WTC11 (cell line): ENCODE measurements around the gene PDE12.

Source experiments
- CREB1 ChIP-seq: sonication (generic); formaldehyde crosslinking; IDR thresholded peaks from 2 replicates; pipeline ENCODE4 v1.8.0; 2023; ENCODE audit warnings: mild to moderate bottlenecking, missing genetic modification reagents
- CREM ChIP-seq: sonication (generic); formaldehyde crosslinking; IDR thresholded peaks from 2 replicates; pipeline ENCODE4 v1.8.1; 2022; ENCODE audit warnings: mild to moderate bottlenecking, missing genetic modification reagents, moderate library complexity
- CTCF ChIP-seq: fragments of 200-600 bp; IDR thresholded peaks from 2 replicates; pipeline ENCODE4 v1.8.0; 2022; ENCODE audit warnings: antibody characterized with exemption
- ESRRA ChIP-seq: sonication (generic); formaldehyde crosslinking; IDR thresholded peaks from 2 replicates; pipeline ENCODE4 v1.8.1; 2022; ENCODE audit warnings: mild to moderate bottlenecking, missing genetic modification reagents, borderline replicate concordance
- FOXP1 ChIP-seq: sonication (generic); formaldehyde crosslinking; IDR thresholded peaks from 2 replicates; pipeline ENCODE4 v1.8.0; 2022; ENCODE audit warnings: missing genetic modification reagents, mild to moderate bottlenecking, moderate library complexity, borderline replicate concordance
- GABPB1 ChIP-seq: sonication (generic); formaldehyde crosslinking; IDR thresholded peaks from 2 replicates; pipeline ENCODE4 v1.8.1; 2023; ENCODE audit warnings: mild to moderate bottlenecking, missing genetic modification reagents
- HMGA2 ChIP-seq: fragments of 250-450 bp; sonication (Bioruptor Pico); IDR thresholded peaks from 2 replicates; pipeline ENCODE4 v1.4.0; 2021; ENCODE audit warnings: mild to moderate bottlenecking, moderate library complexity
- SMAD3 ChIP-seq: sonication (generic); formaldehyde crosslinking; IDR thresholded peaks from 2 replicates; pipeline ENCODE4 v1.8.0; 2022; ENCODE audit warnings: missing genetic modification reagents, mild to moderate bottlenecking, borderline replicate concordance
- SP1 ChIP-seq: sonication (generic); formaldehyde crosslinking; conservative IDR thresholded peaks from 2 replicates; pipeline ENCODE4 v1.8.1; 2022; ENCODE audit warnings: missing genetic modification reagents
- TEAD4 ChIP-seq: sonication (generic); formaldehyde crosslinking; IDR thresholded peaks from 2 replicates; pipeline ENCODE4 v1.8.0; 2022; ENCODE audit warnings: mild to moderate bottlenecking, missing genetic modification reagents
- ZBTB21 ChIP-seq: sonication (generic); formaldehyde crosslinking; IDR thresholded peaks from 2 replicates; pipeline ENCODE4 v1.8.1; 2023; ENCODE audit warnings: mild to moderate bottlenecking, missing genetic modification reagents, borderline replicate concordance
- ZNF121 ChIP-seq: sonication (generic); formaldehyde crosslinking; IDR thresholded peaks from 2 replicates; pipeline ENCODE4 v1.8.0; 2023; ENCODE audit warnings: missing genetic modification reagents
- ZSCAN18 ChIP-seq: fragments of 250-450 bp; sonication (Bioruptor Pico); IDR thresholded peaks from 2 replicates; pipeline ENCODE4 v2.1.2; 2022; ENCODE audit warnings: mild to moderate bottlenecking, moderate library complexity

- no peak for TF ChIP-seq CTCF
- no peak for TF ChIP-seq FOXP1 (CRISPR knock-in tag)
- no peak for TF ChIP-seq CREB1 (CRISPR knock-in tag)
- TF ChIP-seq TEAD4 (CRISPR knock-in tag): no peak
- no peak for TF ChIP-seq SP1 (CRISPR knock-in tag)
- TF ChIP-seq CREM: no peak
- TF ChIP-seq ZSCAN18: no peak
- no peak for TF ChIP-seq SMAD3 (CRISPR knock-in tag)
- no peak for TF ChIP-seq GABPB1 (CRISPR knock-in tag)
- TF ChIP-seq ZNF121 (CRISPR knock-in tag): no peak
- no peak for TF ChIP-seq ZBTB21 (CRISPR knock-in tag)
- no peak for TF ChIP-seq HMGA2 (CRISPR knock-in tag)
- TF ChIP-seq ESRRA (CRISPR knock-in tag): no peak
Observed at GRCh38 chr3:57594144-57594543, 38.1 kb downstream of the PDE12 start.
